ENCODE data around the gene POR.

- TF ChIP-seq CTCF (IDR thresholded peaks at IDR 0.05; ENCODE audit: low read depth, low read length, missing input control) (no peak), RAD21 (IDR thresholded peaks at IDR 0.05) (no peak), SP1 (IDR thresholded peaks at IDR 0.05) (no peak), YY1 (IDR thresholded peaks at IDR 0.05) (no peak), EGR1 (IDR thresholded peaks at IDR 0.05; ENCODE audit: low read depth in 2 of 2) (no peak), REST (IDR thresholded peaks at IDR 0.05) (no peak)
These were observed 40.5 kb downstream of the POR start for GRCh38 chr7:75955331-75955955.

All from liver (tissue), 3 donors.